Activated CD4-positive, alpha-beta T cell treated with anti-CD3 and anti-CD28 coated beads for 48 hours (primary cell): ENCODE measurements around the gene ZCCHC12.
A peak's percentile ranks its signal among the peaks of the same experiment; 100 is the strongest.
"Not testable (repeated sequence)": the region's sequence is repeated elsewhere in the genome, so short reads cannot be mapped to it uniquely, and the experiment has no call there.

Source experiments
- DNase-seq: peaks from one replicate; pipeline ENCODE4 v3.0.0-alpha.2; 2020

The ZCCHC12 gene

GRCh38 chrX:118823263-118824172 is at the start of gene ZCCHC12:
ZCCHC12 (plus strand) TSS chrX:118823824; CDS start chrX:118825245, 1,421 bp downstream.
- DNase-seq, result peak; percentile 38

- no peak for DNase-seq
Observed at GRCh38 chrX:118779581-118779980, 44.0 kb upstream of the ZCCHC12 start.

- DNase-seq, result no peak
Observed at GRCh38 chrX:118780509-118780908, 43.1 kb upstream of the ZCCHC12 start.

GRCh38 chrX:118780911-118781310 is 42.7 kb upstream of the ZCCHC12 start:
- no peak for DNase-seq

- no peak for DNase-seq
Observed at GRCh38 chrX:118795528-118796280, 27.9 kb upstream of the ZCCHC12 start.

GRCh38 chrX:118802857-118803256 is 20.8 kb upstream of the ZCCHC12 start:
- DNase-seq, result no peak

GRCh38 chrX:118807151-118808017 is 16.2 kb upstream of the ZCCHC12 start:
- peak; percentile 40 for DNase-seq

- not testable (repeated sequence) for DNase-seq
Observed at GRCh38 chrX:118817257-118817656, 6.4 kb upstream of the ZCCHC12 start.

- DNase-seq, result no peak
Observed at GRCh38 chrX:118824173-118824730, 628 bp downstream of the ZCCHC12 start.

GRCh38 chrX:118825227-118825626 is 1.6 kb downstream of the ZCCHC12 start:
- no peak for DNase-seq

- DNase-seq, result peak; percentile 76
Observed at GRCh38 chrX:118839334-118839958, 15.8 kb downstream of the ZCCHC12 start.

GRCh38 chrX:118847676-118848075 is 24.1 kb downstream of the ZCCHC12 start:
- no peak for DNase-seq

- DNase-seq, result no peak
Observed at GRCh38 chrX:118853596-118853995, 30.0 kb downstream of the ZCCHC12 start.

GRCh38 chrX:118855681-118856310 is 32.2 kb downstream of the ZCCHC12 start:
- no peak for DNase-seq

GRCh38 chrX:118857006-118857405 is 33.4 kb downstream of the ZCCHC12 start:
- DNase-seq, result no peak

- DNase-seq, result no peak
Observed at GRCh38 chrX:118861338-118861737, 37.7 kb downstream of the ZCCHC12 start.

- DNase-seq, result no peak
Observed at GRCh38 chrX:118862091-118862490, 38.5 kb downstream of the ZCCHC12 start.

- no peak for DNase-seq
Observed at GRCh38 chrX:118862979-118863378, 39.4 kb downstream of the ZCCHC12 start.

GRCh38 chrX:118864063-118864635 is 40.5 kb downstream of the ZCCHC12 start:
- no peak for DNase-seq

- DNase-seq, result no peak
Observed at GRCh38 chrX:118865231-118865630, 41.6 kb downstream of the ZCCHC12 start.

- no peak for DNase-seq
Observed at GRCh38 chrX:118867251-118867650, 43.6 kb downstream of the ZCCHC12 start.
